ENCODE measurements around the gene TIMP1.

TIMP1 gene

GRCh38 chrX:47581731-47582647 is at the start of gene TIMP1:
TSS of gene TIMP1 (plus strand) at chrX:47582436. CDS start at chrX:47583416, 980 bp downstream.
- DNase-seq, result no peak

- no peak for DNase-seq
These were observed 42.4 kb upstream of the TIMP1 start for GRCh38 chrX:47539860-47540259.

- DNase-seq, result peak; percentile 31 to 70
These were observed 41.3 kb upstream of the TIMP1 start for GRCh38 chrX:47540754-47541538.

GRCh38 chrX:47543496-47543895 is 38.7 kb upstream of the TIMP1 start:
- no peak for DNase-seq

GRCh38 chrX:47556045-47556623 is 26.1 kb upstream of the TIMP1 start:
- DNase-seq, result peak; percentile 26 to 81

- DNase-seq, result no peak
These were observed 23.8 kb upstream of the TIMP1 start for GRCh38 chrX:47558436-47558835.

GRCh38 chrX:47560179-47560933 is 21.9 kb upstream of the TIMP1 start:
- DNase-seq, result no peak

GRCh38 chrX:47560934-47561658 is 21.1 kb upstream of the TIMP1 start, which contains the start of gene ARAF:
TSS of gene ARAF (plus strand) at chrX:47561205. CDS start at chrX:47562968, 1,763 bp downstream.
- peak; percentile 72 to 93 for DNase-seq

- DNase-seq, result no peak
These were observed 20.5 kb upstream of the TIMP1 start for GRCh38 chrX:47561659-47562151.

- no peak for DNase-seq
These were observed 19.5 kb upstream of the TIMP1 start for GRCh38 chrX:47562615-47563243.

- DNase-seq, result no peak
These were observed 18.4 kb upstream of the TIMP1 start for GRCh38 chrX:47563801-47564315.

- DNase-seq, result no peak
These were observed 17.7 kb upstream of the TIMP1 start for GRCh38 chrX:47564438-47565085.

GRCh38 chrX:47566841-47567240 is 15.4 kb upstream of the TIMP1 start:
- no peak for DNase-seq

GRCh38 chrX:47568656-47569295 is 13.5 kb upstream of the TIMP1 start:
- no peak for DNase-seq

GRCh38 chrX:47570794-47571193 is 11.4 kb upstream of the TIMP1 start:
- DNase-seq, result no peak

- DNase-seq, result no peak
These were observed 11.0 kb upstream of the TIMP1 start for GRCh38 chrX:47571215-47571614.

- DNase-seq, result no peak
These were observed 10.3 kb upstream of the TIMP1 start for GRCh38 chrX:47571896-47572295.

GRCh38 chrX:47572773-47573340 is 9.4 kb upstream of the TIMP1 start:
- DNase-seq, result no peak

GRCh38 chrX:47573341-47574075 is 8.7 kb upstream of the TIMP1 start:
- no peak for DNase-seq
